HG03095 (cell line): ENCODE data around the gene CEP57L1.

Source experiments
- ATAC-seq: cut with Tn5 transposase; IDR thresholded peaks from one replicate; pipeline ENCODE4 v1.9.1; 2021; ENCODE audit warnings: moderate library complexity; ENCODE audit not compliant: unreplicated experiment

The CEP57L1 gene

DNA sequence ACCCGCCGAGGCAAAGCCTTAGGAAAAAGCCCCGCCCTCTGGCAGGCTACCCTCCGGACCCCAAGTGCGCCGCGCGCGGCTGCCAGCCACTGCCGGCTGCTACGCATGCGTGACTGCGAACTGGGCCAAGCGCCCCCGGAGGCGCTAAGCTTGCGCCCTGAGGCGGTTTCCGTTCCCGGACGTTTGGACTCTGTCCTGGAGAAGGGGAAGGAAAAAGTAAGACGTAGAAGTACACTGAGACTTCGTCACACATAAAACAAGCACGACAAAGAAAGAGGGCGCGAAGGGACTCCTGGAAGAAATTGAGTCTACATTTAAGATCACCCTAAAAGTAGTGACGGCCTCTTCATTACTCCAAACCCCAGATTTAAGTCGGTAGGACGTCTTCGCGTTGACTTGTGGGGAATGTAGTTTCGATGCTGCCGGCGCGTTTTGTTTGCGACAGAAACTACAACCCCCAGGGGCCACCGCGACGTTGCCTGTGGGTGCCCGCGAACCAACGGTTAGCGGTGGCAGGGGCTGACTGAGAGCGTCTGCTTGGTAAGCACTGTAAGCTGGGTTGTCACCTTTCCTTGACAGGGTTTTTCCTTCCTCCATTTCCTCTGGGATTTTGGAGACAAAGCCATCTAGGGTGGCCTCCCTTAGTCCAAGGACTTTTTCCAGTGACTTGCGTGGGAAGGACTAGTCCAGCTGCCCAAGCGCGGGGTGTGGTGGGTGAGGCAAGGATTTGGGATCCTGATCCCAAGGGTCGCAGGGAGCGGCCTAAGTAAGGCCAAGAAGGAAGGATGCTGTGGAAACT lies at the start of gene CEP57L1:
Gene CEP57L1 (plus strand): TSS at position 472 of the 799 bp plus-strand sequence. CDS start 49,715 bp downstream, outside the sequence.
- peak; percentile 74 for ATAC-seq

DNA sequence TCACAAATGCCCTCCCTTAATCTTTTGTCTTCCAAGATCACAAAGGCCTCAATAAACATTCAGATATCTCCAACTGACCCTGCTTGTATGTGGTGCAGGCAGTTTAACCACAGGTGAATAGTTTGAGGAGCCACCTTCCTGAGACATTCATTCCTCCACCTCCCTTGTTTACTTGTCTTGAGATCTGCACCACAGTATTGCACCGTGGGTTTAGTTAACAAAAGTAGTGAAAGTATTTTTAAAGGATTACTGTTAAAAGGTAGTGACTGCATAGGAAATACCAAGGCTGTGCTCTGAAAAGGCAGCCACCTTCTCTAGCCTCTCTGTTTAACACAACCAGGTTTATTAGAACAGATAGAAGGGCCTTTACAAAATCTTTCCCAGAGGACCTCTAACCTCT lies 47.1 kb upstream of the CEP57L1 start:
- no peak for ATAC-seq

DNA sequence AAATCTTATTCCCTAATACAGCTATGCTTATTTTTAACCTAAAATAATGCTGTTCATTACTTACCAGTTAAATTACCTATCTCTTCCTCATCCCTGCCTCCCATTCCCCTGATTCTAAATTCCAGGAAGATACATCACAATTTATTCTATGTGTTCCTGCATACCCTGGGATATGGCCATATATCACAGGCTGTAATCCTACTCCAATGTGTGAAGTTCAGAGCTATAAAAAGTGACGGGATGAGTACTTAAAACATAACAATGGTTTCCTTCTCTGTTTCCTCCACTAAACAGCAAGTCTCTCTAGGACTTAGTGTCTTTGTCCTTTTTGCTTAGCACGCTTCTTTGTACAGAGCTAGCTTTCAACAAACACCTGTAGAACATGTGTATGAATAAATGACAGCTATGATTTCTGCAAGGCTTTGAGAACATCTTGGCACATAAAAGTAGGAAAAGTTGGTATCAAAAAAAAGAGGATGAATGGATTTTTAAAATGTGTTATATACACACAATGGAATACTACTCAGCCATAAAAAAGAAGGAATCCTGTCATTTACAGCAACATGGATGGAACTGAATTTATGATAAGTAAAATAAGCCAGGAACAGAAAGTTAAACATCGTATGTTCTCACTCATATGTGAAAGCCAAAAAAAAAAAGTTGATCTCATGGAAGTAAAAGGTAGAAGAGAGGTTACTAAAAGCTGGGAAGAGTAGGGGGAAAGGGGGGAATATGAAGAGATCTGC lies 46.5 kb upstream of the CEP57L1 start:
- no peak for ATAC-seq

DNA sequence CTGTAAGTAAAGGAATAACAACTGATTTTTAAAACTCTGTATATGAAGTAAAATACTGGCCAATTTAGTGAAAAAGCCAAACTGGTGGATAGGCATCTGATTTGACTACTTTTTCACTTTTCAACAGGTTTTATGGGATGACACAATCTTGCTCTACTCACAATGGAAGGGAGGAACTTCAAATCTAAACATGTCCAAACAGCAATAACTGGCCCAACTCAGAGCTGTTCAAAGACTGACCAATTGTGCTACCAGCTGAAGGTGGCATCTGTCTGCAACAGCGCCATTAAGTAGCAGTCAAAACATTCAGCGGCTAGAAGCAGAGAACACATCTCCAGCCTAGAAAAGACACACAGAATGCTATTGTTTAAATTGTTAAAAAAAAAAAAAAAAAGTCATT lies 45.3 kb upstream of the CEP57L1 start:
- ATAC-seq = no peak

DNA sequence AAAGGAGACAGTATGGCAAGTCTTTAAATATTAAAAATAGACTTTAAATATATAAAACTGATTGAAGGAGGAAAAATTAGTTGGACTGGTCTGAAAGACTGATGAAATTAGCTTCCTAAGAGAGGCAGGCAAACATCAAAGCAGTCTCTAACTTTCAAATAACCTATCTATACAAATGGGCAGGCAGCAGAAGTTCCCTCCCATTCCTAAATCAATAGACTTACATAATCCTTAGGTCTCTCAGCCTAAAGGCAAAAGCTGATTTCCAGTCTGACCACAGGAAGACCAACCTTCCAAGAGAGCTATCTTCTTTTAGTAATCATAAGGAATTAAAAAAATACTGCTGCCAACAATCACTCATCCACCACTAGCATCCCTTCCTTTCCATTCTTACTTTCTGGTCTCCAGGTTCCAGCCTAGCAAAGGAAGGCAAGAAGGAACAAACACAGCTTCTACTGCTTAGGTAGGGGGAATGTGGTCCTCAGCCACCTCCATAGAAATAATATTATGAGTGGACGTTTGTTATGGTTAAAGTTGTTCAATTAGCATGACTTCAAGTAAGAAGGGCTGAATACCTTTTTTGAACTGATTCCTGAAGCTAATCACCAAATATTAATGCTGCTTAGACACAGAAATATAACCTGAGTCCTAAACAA lies 44.7 kb upstream of the CEP57L1 start:
- no peak for ATAC-seq

DNA sequence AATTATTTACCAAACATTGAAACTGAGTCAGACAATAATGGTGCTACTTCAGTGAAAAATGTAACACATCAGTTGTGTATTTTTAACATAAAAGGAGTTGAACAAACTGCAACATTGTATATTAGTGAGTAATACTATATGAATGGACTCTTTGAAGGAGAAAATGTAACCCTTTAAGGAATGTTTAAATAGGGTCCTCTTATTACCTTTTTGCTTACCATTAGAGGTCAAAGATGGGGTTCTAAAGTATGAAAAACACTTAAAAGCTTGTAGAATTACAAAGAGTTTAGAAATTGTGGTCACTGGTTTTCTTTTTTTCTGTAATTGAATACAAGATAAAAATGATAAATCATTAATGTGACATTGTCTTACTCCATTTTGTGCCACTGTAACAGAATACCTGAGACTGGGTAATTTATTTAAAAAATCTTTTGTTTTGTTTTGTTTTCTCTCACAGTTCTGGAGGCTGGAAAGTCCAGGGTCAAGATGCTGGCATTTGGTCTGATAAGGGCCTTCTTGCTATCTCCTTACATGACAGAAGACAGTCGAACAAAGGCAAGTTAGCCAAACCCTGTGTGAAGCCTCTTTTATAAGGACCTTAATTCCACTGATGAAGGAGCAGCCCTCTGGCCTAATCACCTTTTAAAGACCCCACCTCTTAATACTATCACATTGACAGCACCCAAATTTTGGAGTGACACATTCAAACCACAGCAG lies 43.8 kb upstream of the CEP57L1 start:
- no peak for ATAC-seq

DNA sequence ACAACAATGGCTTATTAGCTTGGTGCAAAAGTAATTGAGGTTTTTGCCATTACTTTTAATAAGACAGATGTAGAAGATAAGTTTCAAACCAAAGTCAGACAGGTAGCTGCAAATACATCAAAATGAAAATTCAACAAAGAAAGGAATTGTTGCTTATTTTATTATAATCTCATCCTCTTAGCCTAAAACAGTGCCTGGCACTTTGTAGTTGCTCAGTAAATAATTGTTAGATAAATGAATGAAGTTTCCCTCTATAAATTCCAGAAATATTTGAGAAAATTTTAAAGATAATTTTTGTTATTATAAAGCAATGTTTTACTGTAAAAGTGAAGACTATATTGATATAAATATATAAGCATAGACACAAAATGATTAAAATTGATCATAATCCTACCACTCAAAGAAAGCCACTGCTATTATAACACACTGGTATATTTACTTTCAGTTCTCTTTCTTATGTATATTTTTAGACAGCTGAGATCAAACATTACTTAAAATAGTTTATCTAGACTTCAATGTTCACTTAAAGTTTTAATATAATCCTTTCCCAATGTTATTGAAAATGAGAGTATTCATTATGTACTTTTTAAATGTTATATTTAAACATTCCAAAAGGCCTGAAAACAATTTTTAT lies 43.2 kb upstream of the CEP57L1 start:
- ATAC-seq = no peak

DNA sequence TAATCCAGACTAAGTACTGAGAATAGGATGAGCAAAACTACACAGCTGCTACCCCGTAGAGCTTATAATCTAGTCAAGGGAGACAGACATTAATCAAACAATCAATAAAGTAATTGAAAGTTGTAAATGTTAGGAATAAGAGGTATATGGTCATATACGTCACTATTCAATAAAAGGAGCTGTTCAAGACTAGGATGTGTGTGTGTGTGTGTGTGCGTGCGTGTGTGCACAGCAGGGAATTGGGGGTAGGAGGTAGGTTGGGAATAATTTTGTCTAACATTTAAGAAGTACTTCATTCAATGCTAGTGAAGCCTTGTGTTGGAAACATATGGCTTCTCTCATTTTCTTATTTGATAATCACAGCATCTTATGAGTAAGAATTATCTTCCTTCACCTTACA lies 42.5 kb upstream of the CEP57L1 start:
- no peak for ATAC-seq

DNA sequence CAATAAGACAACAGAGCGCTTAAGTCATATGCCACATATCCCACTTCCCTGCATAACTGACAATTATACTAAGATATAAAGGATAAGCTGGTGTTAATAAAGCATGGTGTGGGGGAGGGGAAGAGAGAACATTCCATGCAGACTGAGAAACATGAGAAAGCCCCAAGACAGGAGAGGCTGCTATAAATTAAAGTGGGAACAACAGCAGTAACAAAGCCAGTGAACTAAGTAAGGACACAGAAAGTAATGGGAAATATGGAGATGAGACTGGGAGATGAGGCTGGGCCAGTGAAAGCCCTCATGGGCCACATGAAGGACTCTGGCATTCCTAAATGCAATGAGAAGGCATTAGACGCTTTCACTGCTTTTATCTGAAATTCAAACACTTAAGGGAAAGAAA lies 42.0 kb upstream of the CEP57L1 start:
- ATAC-seq = no peak

DNA sequence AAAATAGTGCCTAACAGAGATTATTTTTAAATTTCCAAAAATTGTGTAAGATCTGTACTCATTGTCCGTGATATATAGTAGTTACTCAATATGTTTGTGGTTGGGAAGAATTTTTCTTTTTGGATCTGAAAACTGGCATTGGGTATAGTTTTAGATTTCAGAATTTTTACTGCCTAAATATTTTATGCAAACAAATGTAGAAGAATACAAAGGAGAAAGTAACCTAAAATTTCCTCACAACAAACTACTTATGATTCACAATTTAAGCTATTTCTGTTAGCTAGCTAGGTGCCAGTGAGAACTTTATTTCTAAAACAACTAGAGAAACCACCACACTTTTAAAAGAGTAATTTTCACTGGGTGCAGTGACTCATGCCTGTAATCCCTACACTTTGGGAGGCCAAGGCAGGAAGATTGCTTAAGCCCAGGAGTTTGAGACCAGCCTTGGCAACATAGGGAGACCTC lies 39.5 kb upstream of the CEP57L1 start:
- no peak for ATAC-seq

DNA sequence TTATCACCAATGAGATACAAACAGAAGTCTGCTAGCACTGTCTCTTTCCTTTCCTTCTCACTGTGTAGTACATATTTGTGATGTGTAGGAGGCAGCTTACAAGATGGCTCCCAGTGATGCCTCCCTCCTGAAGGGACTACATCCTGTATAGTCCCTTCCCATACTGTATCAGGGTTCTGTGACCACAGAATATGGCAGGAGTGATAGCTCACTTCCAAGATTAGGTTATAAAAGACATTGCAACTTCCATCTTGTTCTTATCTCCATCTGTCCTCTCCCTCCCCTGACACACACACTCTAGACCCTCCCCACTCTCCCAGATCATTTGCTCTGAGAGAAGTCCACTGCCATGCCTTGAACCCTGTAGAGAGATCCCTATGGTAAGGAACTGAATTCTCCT lies 38.6 kb upstream of the CEP57L1 start:
- no peak for ATAC-seq

DNA sequence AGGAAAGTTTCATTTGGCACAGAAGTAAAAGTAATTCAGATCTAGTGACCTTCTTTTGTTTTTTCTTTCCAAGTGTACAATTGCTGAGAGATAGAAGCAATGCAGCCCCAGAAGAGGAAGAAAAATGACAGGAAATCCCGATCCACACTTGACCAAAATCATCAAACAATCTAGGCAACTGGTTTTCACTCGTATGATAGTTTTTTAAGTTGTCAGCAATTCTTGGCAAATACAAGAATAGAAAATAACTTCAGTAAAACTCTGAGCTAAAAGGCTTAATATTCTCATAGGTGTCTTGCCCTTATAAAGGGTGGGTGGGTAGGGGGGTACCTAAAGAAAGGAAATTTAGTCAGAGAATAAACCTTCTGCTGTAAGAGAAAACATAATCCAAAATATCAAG lies 36.7 kb upstream of the CEP57L1 start:
- ATAC-seq = no peak

DNA sequence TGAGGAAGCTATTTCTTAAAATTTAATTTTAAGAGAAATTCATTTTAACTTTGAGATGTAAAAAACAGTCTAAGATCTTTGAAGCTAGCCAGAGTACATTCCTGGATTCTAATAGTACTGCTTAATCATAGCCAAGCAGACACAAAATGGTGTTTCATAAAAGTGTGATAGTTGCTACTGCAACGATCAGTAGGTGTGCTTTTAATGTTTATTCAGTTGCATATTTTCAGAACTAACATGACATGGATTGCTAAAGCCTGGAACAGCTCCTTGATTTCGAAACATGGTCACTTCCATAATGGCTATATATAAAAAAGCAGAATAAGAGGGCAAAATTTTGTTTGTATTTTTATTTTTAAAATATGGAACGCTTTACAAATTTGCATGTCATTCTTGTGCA lies 36.2 kb upstream of the CEP57L1 start:
- ATAC-seq = no peak

DNA sequence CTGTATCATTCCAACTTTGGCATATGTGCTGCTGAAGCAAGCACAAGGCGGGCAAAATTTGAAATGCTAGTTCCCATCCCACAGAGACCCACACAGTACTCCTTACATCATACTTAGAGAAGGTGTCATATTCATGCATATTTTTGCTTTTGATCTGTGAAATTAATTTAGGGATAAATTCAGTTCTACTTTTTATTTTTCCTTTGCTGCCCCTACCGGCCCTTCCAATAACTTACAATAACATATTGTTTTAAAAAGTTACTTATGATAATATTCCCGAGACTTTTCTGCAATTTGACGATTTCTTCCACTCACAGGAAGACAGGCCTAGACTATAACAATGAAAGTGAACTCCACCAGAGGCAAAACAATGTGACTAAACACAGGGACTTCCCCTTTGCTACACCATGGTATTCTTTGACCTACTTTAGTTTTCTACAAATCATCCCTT lies 35.7 kb upstream of the CEP57L1 start:
- ATAC-seq = no peak

DNA sequence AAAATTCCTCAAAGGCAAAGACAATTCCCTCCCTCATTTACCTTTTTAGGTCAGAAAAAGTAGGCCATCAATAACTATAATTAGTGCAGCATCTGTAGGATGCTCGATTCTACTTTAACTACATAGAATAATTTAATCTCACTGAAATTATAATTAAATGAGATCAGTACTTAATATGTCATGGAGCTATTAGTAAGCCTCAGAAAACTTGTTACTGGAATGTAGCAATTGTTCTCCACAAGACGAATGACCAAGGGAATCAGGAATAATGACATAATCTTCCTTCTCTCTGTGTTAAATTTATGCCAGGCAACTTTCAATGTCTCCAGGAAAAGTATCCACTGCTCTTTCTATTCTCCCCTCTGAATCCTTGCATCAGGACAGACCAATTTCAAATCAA lies 34.7 kb upstream of the CEP57L1 start:
- no peak for ATAC-seq

DNA sequence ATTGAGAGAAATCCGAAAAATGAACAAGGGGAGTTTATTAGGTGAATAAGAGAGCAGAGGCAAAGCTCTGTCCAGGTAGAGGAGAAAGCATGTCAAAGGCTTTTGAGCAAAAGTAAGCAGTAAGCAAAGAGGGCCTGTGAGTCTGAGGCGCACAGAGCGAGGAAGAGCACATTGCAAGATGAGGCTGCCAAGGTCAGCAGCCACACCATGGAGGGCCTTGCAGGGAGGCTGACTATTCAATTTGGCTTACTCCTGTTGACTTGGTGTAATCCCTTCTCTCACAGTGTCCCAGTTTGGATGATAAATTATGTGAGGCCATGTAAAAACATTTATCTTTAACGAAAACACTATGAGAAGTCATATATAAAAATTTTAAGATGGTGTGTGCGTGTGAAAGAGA lies 33.1 kb upstream of the CEP57L1 start:
- ATAC-seq = no peak

DNA sequence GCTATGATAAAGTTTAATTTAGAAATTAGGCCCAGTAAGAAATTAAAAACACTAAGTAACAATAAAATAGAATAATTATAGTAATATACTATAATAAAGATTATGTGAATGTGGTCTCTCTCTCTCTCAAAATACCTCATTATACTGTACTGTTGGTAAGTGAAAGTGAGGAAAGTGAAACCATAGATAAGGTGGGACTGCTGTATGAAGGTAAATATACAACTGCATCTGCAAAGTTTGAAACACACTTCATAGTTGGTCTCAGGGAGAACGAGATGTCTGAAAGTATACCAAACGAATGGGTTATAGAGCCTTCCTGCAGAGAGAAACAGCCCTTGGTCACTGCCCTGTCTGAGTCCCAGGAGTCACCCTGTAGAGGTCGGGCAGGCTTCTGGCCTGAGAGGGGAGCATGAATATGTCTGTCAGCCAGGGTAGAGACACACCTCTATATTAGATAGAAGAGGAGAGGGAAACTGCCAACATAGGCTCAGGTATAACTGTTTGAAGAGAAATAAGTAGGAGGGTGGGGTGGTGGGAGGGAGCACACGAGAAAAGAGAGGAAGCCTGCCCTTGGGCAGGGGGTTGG lies 32.4 kb upstream of the CEP57L1 start:
- ATAC-seq = no peak

DNA sequence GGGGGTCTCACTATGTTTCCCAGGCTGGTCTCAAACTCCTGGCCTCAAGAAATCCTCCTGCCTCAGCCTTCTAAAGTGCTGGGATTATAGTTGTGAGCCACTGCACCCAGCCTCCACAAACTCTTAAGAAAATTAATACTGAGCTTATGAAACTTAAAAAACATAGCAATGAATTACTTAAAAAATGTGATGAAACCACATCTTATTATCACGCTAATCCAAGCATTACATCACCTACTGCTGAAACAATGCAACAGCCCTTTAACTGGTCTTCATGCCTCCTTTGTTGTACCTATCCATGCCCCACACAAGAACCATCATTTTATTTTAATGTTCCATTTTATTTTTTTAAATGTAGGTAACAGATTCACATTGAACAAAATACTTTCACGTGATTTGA lies 25.6 kb upstream of the CEP57L1 start:
- no peak for ATAC-seq

DNA sequence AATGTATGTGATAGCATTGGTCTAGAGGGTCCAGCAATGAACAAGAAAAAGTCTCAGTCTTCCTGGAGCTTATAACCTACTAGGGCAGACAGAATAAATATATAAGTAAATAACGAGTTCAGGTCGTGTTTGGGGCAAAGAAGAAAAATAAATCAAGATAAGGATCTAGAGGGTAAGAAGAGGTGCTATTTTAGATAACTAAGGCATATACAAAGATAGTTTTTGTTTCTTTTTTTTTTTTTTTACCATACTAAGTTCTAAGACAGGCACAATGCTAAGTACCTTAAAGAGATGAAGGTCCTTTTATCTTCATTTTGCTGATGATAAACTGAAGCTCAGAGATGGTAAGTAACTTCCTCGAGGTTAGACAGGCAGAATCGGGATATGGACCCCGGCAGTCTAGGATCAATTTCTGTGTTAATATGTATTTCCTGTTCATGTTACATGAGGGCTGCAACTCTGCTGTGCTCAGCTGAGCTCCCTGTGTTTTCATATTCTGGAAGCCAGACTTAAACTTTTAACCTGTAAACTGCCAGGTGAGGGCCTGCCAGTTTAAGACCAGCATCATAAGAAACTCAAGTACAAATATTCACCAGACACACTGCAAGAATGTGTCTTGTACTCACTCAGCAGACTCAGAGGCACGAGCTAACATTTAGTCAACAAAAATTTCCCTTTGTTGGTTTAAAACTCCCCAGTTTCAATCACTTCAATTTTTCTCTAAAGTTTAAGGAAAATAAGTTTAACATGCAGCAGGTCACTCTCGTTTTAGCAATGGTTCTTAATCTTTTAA lies 24.0 kb upstream of the CEP57L1 start:
- no peak for ATAC-seq
